GM19035 (cell line): ENCODE measurements around the gene ACBD5.

Source experiments
- ATAC-seq: cut with Tn5 transposase; IDR thresholded peaks from one replicate; pipeline ENCODE4 v1.9.1; 2021; ENCODE audit not compliant: unreplicated experiment

ACBD5 gene

DNA sequence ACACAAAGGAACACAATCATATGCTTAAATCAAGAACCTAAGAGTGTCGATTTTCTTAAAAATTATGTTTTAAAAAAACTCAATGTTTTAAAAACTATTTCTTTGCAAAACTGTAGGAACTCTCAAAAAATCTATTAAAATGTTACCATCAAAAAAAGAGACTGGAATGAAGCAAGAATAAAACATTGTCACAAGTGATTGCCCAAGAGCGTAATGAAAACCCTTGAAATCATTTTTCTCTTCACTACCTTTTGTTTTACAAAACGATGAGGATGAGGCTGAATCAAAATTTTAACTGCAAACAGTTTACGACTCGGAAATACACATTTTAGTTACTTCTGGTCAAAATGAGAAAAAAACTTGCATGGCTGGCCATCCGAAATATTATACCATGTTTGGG, 87.3 kb downstream of the ACBD5 start:
- no peak for ATAC-seq

DNA sequence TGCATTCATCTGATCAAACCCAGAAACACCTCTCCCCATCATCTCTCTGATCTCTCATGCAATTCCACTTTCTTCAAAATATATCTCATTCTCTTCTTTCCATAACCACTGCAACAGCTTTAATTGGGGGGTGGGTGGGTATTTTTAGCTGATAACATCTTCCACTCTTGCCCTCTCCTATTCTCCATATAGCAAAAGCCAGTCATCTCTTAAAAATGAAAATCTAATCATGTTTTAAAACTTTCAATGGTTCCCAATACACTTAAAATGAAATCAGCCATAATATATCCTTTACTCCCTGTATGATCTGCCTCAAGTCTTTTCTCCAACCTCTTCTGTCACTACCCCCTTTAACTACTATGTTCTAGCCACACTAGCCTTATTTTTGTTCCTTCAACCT, 87.9 kb downstream of the ACBD5 start:
- no peak for ATAC-seq

DNA sequence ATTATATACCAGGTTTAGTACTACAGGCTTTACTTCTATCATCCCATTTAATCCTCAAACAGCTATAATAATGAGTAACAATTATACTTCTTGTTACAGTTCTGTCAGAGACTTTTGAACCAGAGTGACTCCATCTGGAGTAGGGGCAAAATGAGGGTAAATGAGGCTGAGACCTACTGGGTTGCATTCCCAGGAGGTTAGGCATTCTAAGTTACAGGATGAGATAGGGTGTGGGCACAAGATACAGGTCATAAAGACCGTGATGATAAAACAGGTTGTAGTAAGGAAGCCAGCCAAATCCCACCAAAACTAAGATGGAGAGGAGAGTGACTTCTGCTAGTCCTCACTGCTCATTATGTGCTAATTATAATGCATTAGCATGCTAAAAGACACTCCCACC, 90.3 kb downstream of the ACBD5 start:
- ATAC-seq: no peak

DNA sequence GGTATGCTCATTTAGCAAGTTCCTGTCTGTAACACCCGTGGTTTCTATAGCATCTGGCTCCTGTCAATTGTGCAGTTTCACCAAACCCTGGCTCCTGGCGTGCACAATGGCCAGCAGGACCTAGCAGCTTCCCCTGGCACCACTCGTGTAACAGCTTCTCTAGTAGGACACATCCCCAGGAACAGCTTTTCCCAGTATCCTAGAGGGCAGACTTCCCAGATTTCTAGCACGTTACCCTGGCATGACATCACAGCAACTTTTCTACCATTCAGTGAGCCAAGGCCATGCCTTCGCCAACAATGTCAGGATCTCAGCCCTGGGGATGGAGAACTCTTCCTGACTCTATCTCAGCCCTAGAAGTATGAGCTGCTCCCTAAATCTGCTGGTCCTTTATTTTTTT, 92.9 kb downstream of the ACBD5 start:
- ATAC-seq: no peak

DNA sequence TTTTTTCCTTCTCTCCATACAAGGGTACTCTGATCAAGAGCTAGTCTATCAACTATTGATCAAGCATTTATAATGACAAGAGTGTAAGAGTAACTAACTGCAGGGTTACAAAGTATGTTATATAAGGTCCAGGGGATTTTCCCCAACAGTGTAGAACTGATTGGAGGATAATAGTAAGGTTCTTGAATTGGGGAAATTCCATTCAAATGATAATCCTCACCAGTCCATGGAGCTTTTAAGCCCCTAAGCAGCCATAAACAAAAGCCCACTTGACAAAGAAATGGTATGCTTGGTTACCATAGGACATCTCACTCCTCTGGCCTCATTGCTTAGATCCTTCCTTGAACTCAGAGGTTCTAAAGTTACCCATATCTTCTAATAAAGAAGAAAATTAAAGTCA, 94.7 kb downstream of the ACBD5 start:
- no peak for ATAC-seq
